Measurements from ENCODE around the gene ANK3. TPM values are rescaled to one million over a fixed set of nuclear protein-coding genes. Genes with fewer than 3 reads are reported as not detected.

Gene ANK3
- total and polyA plus RNA-seq, 8 donors, result 3.3 to 28.5 (median 17.3) TPM

- no peaks in the 10 kb centered on the region for H3K27me3 ChIP-seq
- no peak overlapping the region for H3K27ac ChIP-seq
- no peak overlapping the region for H3K4me3 ChIP-seq
- H3K9me3 ChIP-seq, result no peaks in the 10 kb centered on the region
- ATAC-seq (no peak), DNase-seq (no peak), FAIRE-seq (no peak)
- 57 to 69% methylated on average over 1 of the region's 1 CpG for WGBS, 2 donors
- intact Hi-C loops (cut with DNase I), result no loop called here
- no peak for TF ChIP-seq CTCF (IDR thresholded peaks at IDR 0.05)
- H3K4me1 ChIP-seq, result no peaks in the 10 kb centered on the region
- H3K36me3 ChIP-seq, result no peaks in the 10 kb centered on the region
These were observed 154.7 kb downstream of the ANK3 start for GRCh38 chr10:60235001-60235400.

GRCh38 chr10:60234551-60234950 lies 155.1 kb downstream of the ANK3 start:
- H3K27me3 ChIP-seq, result no peaks in the 10 kb centered on the region
- ATAC-seq, result no peak
- no peak for TF ChIP-seq CTCF (IDR thresholded peaks at IDR 0.05)
- DNase-seq, result no peak
- whole genome bisulfite sequencing, 2 donors, result 79 to 87% methylated on average over 4 of the region's 4 CpGs
- no peak overlapping the region for H3K4me3 ChIP-seq
- H3K4me1 ChIP-seq, result no peaks in the 10 kb centered on the region
- intact Hi-C loops (cut with DNase I), result no loop called here
- no peak for FAIRE-seq
- no peak overlapping the region for H3K27ac ChIP-seq
- no peaks in the 10 kb centered on the region for H3K36me3 ChIP-seq
- no peaks in the 10 kb centered on the region for H3K9me3 ChIP-seq

- Histone ChIP-seq H3K27me3 (no peaks in the 10 kb centered on the region), H3K4me1 (peaks cover 0 to 3% (median 0%) of the 10 kb centered on the region in 3 donors), H3K36me3 (no peaks in the 10 kb centered on the region), H3K27ac (no peak overlapping the region), H3K4me3 (no peak overlapping the region), H3K9me3 (no peaks in the 10 kb centered on the region)
- ATAC-seq (no peak), DNase-seq (no peak), FAIRE-seq (no peak)
- intact Hi-C loops (cut with DNase I), result no loop called here
- no peak for TF ChIP-seq CTCF (IDR thresholded peaks at IDR 0.05)
These were observed 158.8 kb downstream of the ANK3 start for GRCh38 chr10:60230892-60231291.

GRCh38 chr10:60224066-60224705 lies 165.5 kb downstream of the ANK3 start:
- DNase-seq (no peak), ATAC-seq (no peak), FAIRE-seq (no peak)
- no peaks in the 10 kb centered on the region for H3K36me3 ChIP-seq
- intact Hi-C loops (cut with DNase I), result no loop called here
- no peak for TF ChIP-seq CTCF (IDR thresholded peaks at IDR 0.05)
- H3K4me3 ChIP-seq, result no peak overlapping the region
- WGBS, 2 donors, result 76 to 78% methylated on average over 8 of the region's 8 CpGs
- H3K9me3 ChIP-seq, result no peaks in the 10 kb centered on the region
- H3K4me1 ChIP-seq, result peaks cover 0 to 2% (median 0%) of the 10 kb centered on the region in 3 donors
- no peak overlapping the region for H3K27ac ChIP-seq
- H3K27me3 ChIP-seq, result no peaks in the 10 kb centered on the region

- FAIRE-seq (no peak), DNase-seq (no peak), ATAC-seq (no peak)
- TF ChIP-seq CTCF (IDR thresholded peaks at IDR 0.05), result no peak
- no peaks in the 10 kb centered on the region for H3K4me1 ChIP-seq
- intact Hi-C loops (cut with DNase I), result no loop called here
- H3K36me3 ChIP-seq, result no peaks in the 10 kb centered on the region
- H3K27ac ChIP-seq, result no peak overlapping the region
- 72 to 80% methylated on average over 3 of the region's 3 CpGs for WGBS, 2 donors
- no peaks in the 10 kb centered on the region for H3K27me3 ChIP-seq
- no peak overlapping the region for H3K4me3 ChIP-seq
- no peaks in the 10 kb centered on the region for H3K9me3 ChIP-seq
These were observed 167.6 kb downstream of the ANK3 start for GRCh38 chr10:60222047-60222446.

All from pancreas (tissue), 10 donors.